ENCODE measurements around the gene NCF2.

Gene NCF2

DNA sequence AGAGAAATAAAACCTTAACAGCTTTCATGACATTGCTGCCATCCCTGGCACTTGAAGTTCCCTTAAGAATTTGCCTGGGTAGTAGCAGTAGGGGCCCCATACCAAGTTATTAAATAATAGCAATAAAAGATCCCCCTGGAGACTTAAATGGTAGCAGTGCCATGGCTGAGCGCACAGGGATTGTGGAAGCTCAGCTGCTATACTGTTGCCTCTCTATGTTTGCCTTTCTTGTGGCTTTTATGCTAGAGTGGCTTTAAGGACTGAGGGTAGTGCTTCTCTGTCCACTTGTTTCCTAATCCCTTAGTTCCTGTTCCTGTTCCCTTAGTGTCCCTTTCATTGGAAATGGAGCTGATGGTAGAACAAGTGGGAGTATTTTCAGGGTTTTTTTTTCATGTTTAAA is 42.1 kb downstream of the NCF2 start:
- DNase-seq, result no peak

DNA sequence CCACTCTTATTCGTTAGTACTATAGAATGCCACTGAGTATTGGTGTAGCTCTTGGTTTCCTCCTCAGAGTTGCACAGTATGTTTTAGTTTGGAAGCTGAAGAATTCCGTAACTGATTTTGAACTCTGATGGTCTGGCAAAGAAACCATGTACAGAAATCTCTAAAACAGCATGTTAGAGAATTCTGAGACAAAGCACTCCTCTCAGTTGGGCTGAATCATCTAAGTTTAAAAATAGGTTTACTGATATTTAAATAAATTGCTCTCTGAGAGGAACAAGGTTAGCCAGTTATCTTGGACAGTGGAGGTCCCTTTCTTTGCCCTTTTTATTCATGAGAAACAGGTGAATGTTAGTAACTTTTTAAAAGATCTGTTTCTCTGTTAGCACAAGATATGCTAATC is 43.8 kb downstream of the NCF2 start:
- no peak for DNase-seq

DNA sequence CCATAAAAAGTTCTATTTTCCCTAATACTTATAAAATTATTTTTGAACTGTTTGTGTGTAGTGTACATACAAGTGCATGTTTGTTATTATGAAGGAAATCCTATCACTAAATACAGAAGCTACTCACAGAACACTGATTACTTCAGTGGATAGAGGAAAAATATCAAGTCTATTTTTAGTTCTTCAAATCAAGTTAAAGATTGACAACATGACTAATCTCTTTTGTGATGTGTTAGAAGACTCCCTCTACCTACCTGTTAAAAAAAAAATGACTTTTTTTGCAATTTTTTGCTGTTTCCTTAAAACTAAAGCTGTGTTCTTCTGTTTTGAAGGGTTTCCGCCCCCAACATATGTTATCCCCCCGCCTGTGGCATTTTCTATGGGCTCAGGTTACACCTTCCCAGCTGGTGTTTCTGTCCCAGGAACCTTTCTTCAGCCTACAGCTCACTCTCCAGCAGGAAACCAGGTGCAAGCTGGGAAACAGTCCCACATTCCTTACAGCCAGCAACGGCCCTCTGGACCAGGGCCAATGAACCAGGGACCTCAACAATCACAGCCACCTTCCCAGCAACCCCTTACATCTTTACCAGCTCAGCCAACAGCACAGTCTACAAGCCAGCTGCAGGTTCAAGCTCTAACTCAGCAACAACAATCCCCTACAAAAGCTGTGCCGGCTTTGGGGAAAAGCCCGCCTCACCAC is 45.5 kb downstream of the NCF2 start:
- DNase-seq, result no peak

DNA sequence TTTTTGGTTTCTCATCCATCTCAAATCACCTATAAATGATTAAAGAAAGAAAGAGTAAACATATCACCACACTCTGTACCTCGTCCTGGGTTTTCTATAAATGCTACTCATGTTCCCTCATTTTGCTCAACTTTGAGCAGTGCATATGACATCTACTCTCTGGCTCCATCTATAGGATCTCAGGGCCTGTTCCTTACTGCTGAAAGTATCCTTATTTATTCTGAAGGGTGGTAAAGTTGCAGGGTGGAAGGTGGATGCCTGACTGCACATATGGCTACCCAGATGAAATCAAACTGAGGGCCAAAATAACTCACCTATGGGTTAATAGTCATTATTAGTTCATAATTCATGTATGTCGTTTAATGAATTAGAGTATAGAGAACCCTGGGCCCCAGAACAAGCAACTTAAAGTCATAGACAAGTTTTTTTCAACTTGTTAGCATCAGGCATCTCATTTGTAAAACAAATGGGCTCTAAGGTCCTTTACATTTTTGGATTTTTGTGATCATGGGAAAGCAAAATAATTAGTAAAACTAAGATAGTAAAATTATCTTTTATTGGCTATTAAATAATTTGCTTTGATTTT is 46.5 kb downstream of the NCF2 start:
- no peak for DNase-seq

DNA sequence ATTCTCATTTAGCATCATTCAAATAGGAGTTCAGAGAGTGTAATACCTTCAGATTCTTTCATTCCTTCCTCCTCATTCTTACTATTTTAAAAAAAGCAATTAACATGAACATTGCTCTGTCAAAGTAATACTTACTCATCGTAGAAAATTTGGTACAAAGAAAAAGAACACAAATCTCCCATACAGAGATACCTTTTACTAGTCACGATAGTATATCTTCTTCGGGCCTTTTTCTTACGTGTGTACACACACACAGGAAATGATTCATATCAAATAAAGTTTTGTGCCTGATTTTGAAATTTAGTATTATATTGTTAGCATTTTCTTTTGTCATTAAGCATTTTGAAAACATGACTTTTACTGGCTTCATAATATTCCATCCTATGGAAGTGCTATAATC is 52.9 kb downstream of the NCF2 start:
- no peak for DNase-seq

DNA sequence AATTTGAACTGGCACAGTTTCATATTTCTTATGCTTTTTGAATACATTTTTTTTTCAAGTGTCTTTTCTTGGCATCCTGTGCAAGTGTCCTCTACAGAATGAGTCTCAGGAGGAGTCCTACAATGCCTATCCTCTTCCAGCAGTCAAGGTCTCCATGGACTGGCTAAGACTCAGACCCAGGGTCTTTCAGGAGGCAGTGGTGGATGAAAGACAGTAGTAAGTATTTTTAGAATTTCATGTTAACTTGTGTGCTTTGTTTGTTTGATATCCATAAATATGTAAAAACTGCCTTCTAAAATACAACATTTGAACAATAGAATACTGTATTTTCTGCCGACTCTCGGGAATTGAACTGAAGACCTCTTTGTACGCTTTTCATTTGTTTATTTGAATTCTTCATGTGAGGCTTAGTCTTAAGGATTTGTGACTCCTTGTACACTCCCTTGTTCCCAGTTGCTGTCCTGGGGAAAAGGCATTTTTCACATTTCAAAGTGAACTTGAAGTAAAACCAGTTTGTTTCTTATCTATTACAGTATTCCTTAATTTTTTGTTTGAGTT is 56.6 kb downstream of the NCF2 start:
- no peak for DNase-seq

DNA sequence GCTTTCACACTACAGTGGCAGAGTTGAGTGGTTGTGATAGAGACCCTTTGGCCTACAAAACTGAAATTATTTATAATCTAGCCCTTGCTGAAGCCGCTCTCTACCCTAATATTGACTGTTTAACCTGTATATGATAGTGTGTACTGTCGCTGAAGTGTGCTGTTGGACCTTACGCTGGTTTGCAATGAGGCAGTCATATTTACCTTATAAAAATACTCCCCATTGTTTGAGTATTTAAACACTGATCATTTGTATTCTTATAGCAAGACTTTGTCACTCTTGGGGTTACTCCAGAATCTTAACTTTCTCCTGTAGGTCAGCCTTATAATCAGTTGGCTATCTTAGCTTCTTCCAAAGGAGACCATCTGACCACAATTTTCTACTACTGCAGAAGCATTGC is 61.7 kb downstream of the NCF2 start:
- no peak for DNase-seq

DNA sequence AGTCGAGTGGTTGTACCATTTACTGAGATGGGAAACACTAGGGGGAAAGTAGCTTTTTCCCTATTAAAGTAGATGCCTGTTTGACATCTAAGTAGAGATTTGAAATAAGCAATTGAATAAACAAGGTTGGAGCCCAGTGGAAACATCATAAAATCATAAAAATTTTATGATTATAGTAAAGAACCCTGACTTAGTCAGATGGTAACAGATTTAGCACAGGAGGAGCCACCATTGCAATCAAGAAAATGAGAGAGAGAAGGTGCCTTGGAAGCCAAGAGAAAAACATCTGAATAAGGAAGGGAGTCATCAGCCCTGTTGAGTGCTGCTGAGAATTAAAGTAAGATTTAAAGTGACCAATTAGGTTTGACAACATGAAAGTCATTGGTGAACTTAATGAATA is 68.2 kb downstream of the NCF2 start:
- no peak for DNase-seq

DNA sequence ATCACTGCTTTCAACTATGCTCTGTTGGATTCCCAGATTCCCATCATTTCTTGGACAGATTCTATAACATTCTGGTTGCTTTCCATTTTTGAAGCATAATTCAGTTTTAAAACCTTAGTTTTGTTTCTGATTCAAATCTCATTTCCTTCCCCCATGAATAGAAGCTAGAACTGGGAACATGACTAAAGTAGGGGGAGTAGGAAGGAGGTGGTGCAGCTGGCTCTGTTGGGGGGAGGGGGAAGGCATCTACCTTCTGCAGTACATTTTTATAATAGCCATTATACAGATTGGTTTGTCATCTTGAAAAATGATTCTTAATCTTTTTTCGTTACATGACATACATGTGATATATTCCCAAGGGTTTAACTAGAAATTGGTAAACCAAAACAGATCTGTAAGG is 69.9 kb downstream of the NCF2 start:
- DNase-seq, result no peak

DNA sequence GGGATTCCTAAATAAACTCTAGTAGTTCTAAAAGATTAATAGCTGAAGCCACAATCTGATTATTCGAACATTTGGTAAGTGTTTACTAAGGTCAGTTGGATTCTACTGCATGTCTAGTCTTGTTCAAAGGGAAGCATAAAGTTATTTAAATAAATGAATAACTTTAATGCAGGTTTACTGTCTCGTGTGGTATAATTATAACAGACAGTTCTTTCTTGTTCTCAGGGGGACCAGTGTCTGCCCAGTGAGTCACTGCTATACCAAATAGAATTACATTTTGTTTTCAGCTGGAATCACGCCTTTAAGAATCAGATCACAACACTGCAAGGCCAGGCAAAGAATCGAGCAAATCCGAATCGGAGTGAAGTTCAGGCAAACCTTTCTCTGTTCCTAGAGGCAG is 72.9 kb downstream of the NCF2 start:
- DNase-seq, result no peak

DNA sequence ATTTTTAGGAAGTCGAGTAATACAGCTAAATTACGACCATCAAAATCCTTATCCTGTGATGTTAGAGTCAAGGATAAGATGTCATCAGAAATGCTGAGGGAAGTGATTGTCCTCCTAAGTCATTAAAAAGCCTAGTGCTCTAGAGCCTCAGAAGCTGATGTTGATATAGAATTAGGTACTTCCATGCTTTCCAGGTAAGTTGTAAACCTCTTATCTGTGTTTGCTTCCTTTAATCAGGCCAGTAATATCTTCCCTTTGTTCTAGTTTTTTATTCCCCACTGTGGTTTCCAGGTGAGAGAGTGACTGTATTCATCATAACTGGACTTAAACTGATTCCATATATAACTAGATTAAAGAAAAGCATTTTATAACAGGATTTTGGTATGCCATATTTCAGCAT is 73.5 kb downstream of the NCF2 start:
- DNase-seq, result no peak

DNA sequence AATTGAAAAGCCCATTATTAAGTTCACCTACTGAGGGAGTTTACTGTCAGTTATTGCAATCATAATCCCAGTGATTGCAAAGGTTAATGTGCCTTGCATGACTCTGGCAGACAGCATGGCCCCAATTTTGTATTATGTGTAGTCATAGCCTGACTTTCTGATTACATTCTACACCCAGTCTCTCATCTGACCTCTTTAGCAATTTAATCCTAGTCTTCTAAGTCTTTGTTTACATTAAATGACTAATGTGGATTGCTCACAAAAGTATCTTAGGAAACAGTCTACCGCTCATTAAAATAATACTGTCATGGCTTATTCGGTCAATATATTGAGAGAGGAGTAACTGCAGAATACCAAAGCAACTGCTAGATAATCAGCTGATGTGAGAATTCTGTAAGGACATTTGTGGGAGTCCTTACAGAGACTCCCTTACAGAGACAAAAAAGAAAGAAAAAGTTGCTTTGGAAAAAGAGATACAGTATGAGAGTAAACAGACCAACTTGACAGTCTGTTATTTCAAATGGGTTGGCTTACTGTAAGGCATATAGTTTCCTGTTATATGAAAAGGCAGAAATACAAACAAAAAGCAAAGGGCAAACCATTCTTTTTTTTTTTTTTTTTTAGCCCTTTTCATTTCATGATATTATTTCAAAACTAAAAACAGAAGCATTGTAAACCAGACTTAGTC is 75.1 kb downstream of the NCF2 start:
- DNase-seq, result no peak

DNA sequence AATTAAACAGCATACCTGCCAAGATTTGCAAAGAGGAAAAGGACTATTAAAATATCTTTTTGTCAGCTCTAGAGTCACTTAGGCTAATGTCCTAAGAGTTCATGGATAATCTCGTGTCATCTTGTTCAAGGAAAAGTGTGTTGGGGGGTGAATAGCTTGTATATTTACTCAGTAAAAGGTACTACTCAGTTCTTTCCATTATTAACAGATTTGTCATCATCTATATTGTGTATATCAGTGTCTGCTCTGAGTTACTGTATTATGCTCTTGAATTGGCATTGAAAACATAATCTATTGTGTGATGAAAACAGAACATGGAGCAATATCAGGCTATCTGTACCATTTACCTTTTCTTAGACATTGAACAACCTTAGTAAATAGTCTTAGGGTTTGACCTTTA is 76.0 kb downstream of the NCF2 start:
- no peak for DNase-seq

DNA sequence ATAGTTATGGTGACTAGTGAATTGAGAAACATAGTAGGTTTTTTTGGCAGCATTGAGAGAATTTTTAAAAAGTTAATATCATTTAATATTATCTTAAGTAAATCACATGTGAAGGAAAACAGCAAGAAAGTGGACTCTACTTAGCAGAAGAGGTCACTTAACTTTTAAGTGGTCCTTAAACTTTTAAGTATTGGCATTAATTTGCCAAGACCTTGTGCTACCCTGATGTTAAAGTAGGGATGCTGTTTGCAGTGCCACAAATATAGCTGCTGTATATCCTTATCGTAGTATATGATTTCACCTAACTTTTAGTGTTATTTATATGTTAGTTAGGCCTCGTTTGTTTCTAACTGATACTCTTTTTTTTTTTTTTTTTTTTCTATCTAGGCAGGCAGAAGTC is 77.8 kb downstream of the NCF2 start:
- no peak for DNase-seq

DNA sequence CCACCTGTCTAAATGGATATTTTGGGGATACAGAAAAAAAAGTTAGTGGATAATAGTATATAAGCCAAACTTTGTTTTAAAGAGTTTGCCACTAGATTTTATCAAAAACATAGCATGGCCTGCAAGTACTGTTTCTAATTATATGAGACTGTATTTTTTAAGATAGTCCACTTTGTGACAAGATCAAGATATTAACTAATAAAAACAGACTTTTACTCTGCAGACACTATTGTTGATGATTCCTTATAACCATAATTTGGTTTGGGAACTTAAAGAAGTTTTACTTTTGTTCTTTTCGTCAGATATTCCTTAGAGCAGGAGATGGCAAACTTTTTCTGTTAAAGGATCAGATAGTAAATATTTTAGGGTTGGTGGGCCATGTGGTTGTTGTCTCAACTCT is 81.6 kb downstream of the NCF2 start:
- no peak for DNase-seq

DNA sequence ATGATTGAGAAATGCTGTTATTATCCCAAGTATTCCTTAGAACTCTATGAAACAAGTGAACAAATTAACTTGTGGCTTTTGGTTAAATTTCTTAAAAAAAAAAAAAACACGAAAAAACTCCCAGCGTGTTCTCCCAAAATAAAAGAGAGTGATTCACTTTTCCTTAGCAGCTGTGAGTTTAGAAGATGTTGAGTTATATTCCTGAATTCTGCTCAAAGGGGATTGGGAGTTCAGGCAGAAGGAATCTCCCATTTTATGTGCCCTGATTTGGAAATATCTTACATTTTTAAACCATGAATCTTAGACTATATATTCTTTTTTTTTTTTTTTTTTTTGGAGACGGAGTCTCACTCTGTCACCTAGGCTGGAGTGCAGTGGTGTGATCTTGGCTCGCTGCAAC is 83.7 kb downstream of the NCF2 start:
- DNase-seq, result no peak
